PC-3 (cell line): Measurements from ENCODE around the gene TNFAIP8. TPM values are rescaled to one million over a fixed set of nuclear protein-coding genes. Genes with fewer than 3 reads are reported as not detected.

Source experiments
- ATAC-seq: fragments of 200-7000 bp; cut with Tn5 transposase; 2 replicates; pipeline ENCODE4 v1.9.1; 2020; ENCODE audit warnings: mild to moderate bottlenecking, moderate library complexity
- BruUV-seq: library from RNA; stranded (reverse); fragments of 400-500 nt; replicated peaks from 2 replicates; lab custom pipeline; 2021; lab: Mats Ljungman, UMichigan
- CTCF ChIA-PET: fragments of 300-600 bp; sonication (Branson Sonifier 250); formaldehyde crosslinking; loops from one replicate; lab custom pipeline; 2022; ENCODE audit warnings: antibody characterized with exemption; lab: Charles Lee
- POLR2A ChIA-PET: fragments of 300-600 bp; sonication (Branson Sonifier 250); formaldehyde crosslinking; loops from one replicate; lab custom pipeline; 2022; ENCODE audit warnings: antibody characterized with exemption; ENCODE audit not compliant: unreplicated experiment; lab: Charles Lee
- DNase-seq: peaks from one replicate; pipeline ENCODE4 v3.0.0-alpha.2; 2015
- H2AFZ ChIP-seq: fragments of 300-600 bp; sonication (generic); 2 replicates; pipeline ENCODE4 v1.6.0; 2016; ENCODE audit warnings: antibody characterized with exemption, low read length
- H3F3A ChIP-seq: fragments of 300-600 bp; sonication (generic); one replicate; pipeline ENCODE4 v1.6.0; 2017; ENCODE audit warnings: antibody characterized with exemption, low read length, control low read depth, mild to moderate bottlenecking; ENCODE audit not compliant: unreplicated experiment
- H3K27ac ChIP-seq: fragments of 300-600 bp; sonication (generic); 2 replicates; pipeline ENCODE4 v1.5.1; 2016; ENCODE audit warnings: mild to moderate bottlenecking, low read length
- H3K27me3 ChIP-seq: fragments of 300-600 bp; sonication (generic); 2 replicates; pipeline ENCODE4 v1.6.1; 2016; ENCODE audit warnings: low read length, mixed read lengths
- H3K36me3 ChIP-seq: fragments of 300-600 bp; sonication (generic); 2 replicates; pipeline ENCODE4 v1.6.1; 2016; ENCODE audit warnings: low read depth, mixed run types, low read length, mixed read lengths
- H3K4me1 ChIP-seq: fragments of 300-600 bp; sonication (generic); 2 replicates; pipeline ENCODE4 v1.5.1; 2016; ENCODE audit warnings: low read length; ENCODE audit not compliant: insufficient read depth
- H3K4me2 ChIP-seq: fragments of 300-600 bp; sonication (generic); 2 replicates; pipeline ENCODE4 v1.6.0; 2016; ENCODE audit warnings: low read length
- H3K4me3 ChIP-seq: fragments of 300-600 bp; sonication (generic); 2 replicates; pipeline ENCODE4 v1.5.1; 2016; ENCODE audit warnings: mild to moderate bottlenecking, low read length, mixed read lengths
- H3K79me2 ChIP-seq: fragments of 300-600 bp; sonication (generic); 2 replicates; pipeline ENCODE4 v1.6.1; 2017; ENCODE audit warnings: low read length, mixed read lengths
- H3K9ac ChIP-seq: fragments of 300-600 bp; sonication (generic); 2 replicates; pipeline ENCODE4 v1.6.0; 2016; ENCODE audit warnings: mild to moderate bottlenecking, low read length
- H3K9me2 ChIP-seq: fragments of 300-600 bp; sonication (generic); replicated peaks from 2 replicates; pipeline ENCODE4 v1.6.1; 2016; ENCODE audit warnings: mixed run types, low read length, mixed read lengths
- H3K9me3 ChIP-seq: fragments of 300-600 bp; sonication (generic); 2 replicates; pipeline ENCODE4 v1.6.1; 2016; ENCODE audit warnings: low read length, mixed read lengths
- H4K20me1 ChIP-seq: fragments of 300-600 bp; sonication (generic); 2 replicates; pipeline ENCODE4 v1.6.1; 2016; ENCODE audit warnings: low read length, mixed read lengths
- CTCF ChIP-seq: fragments of 300-600 bp; sonication (generic); conservative IDR thresholded peaks from 2 replicates; pipeline ENCODE4 v1.5.1; 2017; ENCODE audit warnings: antibody characterized with exemption, low read depth, mild to moderate bottlenecking, low read length
- EZH2 ChIP-seq: fragments of 300-600 bp; sonication (generic); IDR thresholded peaks from one replicate; pipeline ENCODE4 v1.6.1; 2017; ENCODE audit warnings: antibody characterized with exemption, mild to moderate bottlenecking, low read length; ENCODE audit not compliant: unreplicated experiment
- EZH2phosphoT487 ChIP-seq: fragments of 300-600 bp; sonication (generic); IDR thresholded peaks from 2 replicates; pipeline ENCODE4 v1.6.1; 2018; ENCODE audit warnings: mild to moderate bottlenecking, antibody characterized with exemption, low read length, borderline replicate concordance
- intact Hi-C: fragments of 100-400 bp; cut with micrococcal nuclease; formaldehyde crosslinking; loops from 2 replicates; pipeline ENCODE4 v1.9.0; 2023
- total RNA-seq: library from RNA; depleted of rRNA; stranded (reverse); fragments of >200 nt; gene quantifications from 2 replicates; pipeline ENCODE4 v1.2.3, GENCODE V29; 2014

Gene TNFAIP8
- total RNA-seq, 1 experiment from 2014 or later: 20.0 TPM

GRCh38 chr5:119358901-119359603 lies 3.2 kb downstream of the TNFAIP8 start:
- Histone ChIP-seq H3K9me2 (no peaks in the 10 kb centered on the region), H3K36me3 (no peaks in the 10 kb centered on the region), H3K4me2 (peak overlapping the region; percentile 64), H3K9ac (no peak overlapping the region), H3K27ac (peak overlapping the region; percentile 64; the same call in 1 of the 2 replicates), H2AFZ (no peak overlapping the region), H4K20me1 (no peaks in the 10 kb centered on the region), H3K4me3 (no peak overlapping the region; the same call in 1 of the 2 replicates), H3K9me3 (no peaks in the 10 kb centered on the region), H3K27me3 (no peaks in the 10 kb centered on the region), H3K4me1 (peaks cover 67% of the 10 kb centered on the region), H3K79me2 (peaks cover 74% of the 10 kb centered on the region), H3F3A (no peaks in the 10 kb centered on the region)
- intact Hi-C loops: loop anchor here (5.0 kb wide), 2 partner anchors 37 to 38 kb away; no protein-coding TSS in a partner anchor
- no TSS peak for BruUV-seq
- DNase-seq (peak; percentile 18), ATAC-seq (no peak)
- no peak for TF ChIP-seq EZH2
- no peak for TF ChIP-seq CTCF
- TF ChIP-seq EZH2phosphoT487: no peak
- ChIA-PET POLR2A (interaction anchor here (0.6 to 0.7 kb wide), 3 partner anchors 17 to 288 kb away, joined by 4 read pairs; partner anchors contain the start of gene DMXL1), CTCF (no interaction called here)

- ChIA-PET POLR2A (interaction anchor here (0.6 to 0.7 kb wide), 3 partner anchors 18 to 289 kb away, joined by 4 read pairs; partner anchors contain the start of gene DMXL1), CTCF (no interaction called here)
- DNase-seq (peak; percentile 36), ATAC-seq (no peak)
- H2AFZ ChIP-seq: no peak overlapping the region
- H3K27ac ChIP-seq: peak overlapping the region; percentile 64
- H3K9me3 ChIP-seq: no peaks in the 10 kb centered on the region
- no peaks in the 10 kb centered on the region for H4K20me1 ChIP-seq
- no peaks in the 10 kb centered on the region for H3K36me3 ChIP-seq
- no peak overlapping the region for H3K9ac ChIP-seq
- H3K27me3 ChIP-seq: no peaks in the 10 kb centered on the region
- H3K4me3 ChIP-seq: peak overlapping the region; percentile 29; the same call in 1 of the 2 replicates
- H3K9me2 ChIP-seq: no peaks in the 10 kb centered on the region
- H3F3A ChIP-seq: no peaks in the 10 kb centered on the region
- H3K4me2 ChIP-seq: peak overlapping the region; percentile 64
- TF ChIP-seq EZH2: no peak
- no peak for TF ChIP-seq CTCF
- TF ChIP-seq EZH2phosphoT487: no peak
- intact Hi-C loops: loop anchor here (5.0 kb wide), 2 partner anchors 37 to 38 kb away; no protein-coding TSS in a partner anchor
- H3K79me2 ChIP-seq: peaks cover 79% of the 10 kb centered on the region
- peaks cover 60% of the 10 kb centered on the region for H3K4me1 ChIP-seq
- BruUV-seq: no TSS peak
These were observed 4.1 kb downstream of the TNFAIP8 start for GRCh38 chr5:119359737-119360413.
